Spinal cord (tissue), 10 donors: Measurements from ENCODE around the gene NUP98. TPM values are rescaled to one million over a fixed set of nuclear protein-coding genes. Genes with fewer than 3 reads are reported as not detected.

Experiments
- DNase-seq, 6 donors: peaks; one replicate each; pipeline versions ENCODE4 v3.0.0 to v3.0.0-alpha.2; 2013 to 2015; ENCODE audit warnings: low spot score in 6 of 6, low read depth in 4 of 6
- H3K27ac ChIP-seq: one replicate; pipeline ENCODE4 v1.5.1; 2013; ENCODE audit warnings: low read depth, low read length, control low read depth
- H3K27me3 ChIP-seq: one replicate; pipeline ENCODE4 v1.6.1; 2013; ENCODE audit warnings: low read length; ENCODE audit not compliant: control insufficient read depth, insufficient read depth
- H3K36me3 ChIP-seq: one replicate; pipeline ENCODE4 v1.6.1; 2013; ENCODE audit warnings: low read length; ENCODE audit not compliant: control insufficient read depth, insufficient read depth
- H3K4me1 ChIP-seq: one replicate; pipeline ENCODE4 v1.6.1; 2013; ENCODE audit warnings: low read length; ENCODE audit not compliant: control insufficient read depth, insufficient read depth
- H3K4me3 ChIP-seq: one replicate; pipeline ENCODE4 v1.5.1; 2013; ENCODE audit warnings: low read depth, low read length, control low read depth
- H3K9me3 ChIP-seq: one replicate; pipeline ENCODE4 v1.6.1; 2013; ENCODE audit warnings: low read length; ENCODE audit not compliant: control insufficient read depth, insufficient read depth
- WGBS: methylation state at CpG from one replicate; pipeline ENCODE4 v1.1.5; 2013; ENCODE audit warnings: missing lambda C conversion rate; ENCODE audit not compliant: insufficient coverage; 5-methylcytosine and 5-hydroxymethylcytosine counted together
- polyA plus RNA-seq, 2 donors: library from polyadenylated mRNA; unstranded; fragments of 120-200 nt; gene quantifications; one replicate each; pipeline ENCODE4 v1.2.1, GENCODE V29; 2013; ENCODE audit not compliant: insufficient read length in 2 of 2
- total RNA-seq, 2 donors: library from RNA; depleted of rRNA in 1 of 2; stranded (reverse); fragments of 120-200 nt in 1 of 2; fragments of >200 nt in 1 of 2; gene quantifications; one replicate each; pipeline versions ENCODE4 v1.2.3 to v1.2.4, GENCODE V29; 2013 to 2014
- donor health status: healthy.

NUP98 gene
- total and polyA plus RNA-seq, 4 donors: 36.0 to 72.7 (median 52.1) TPM

DNA sequence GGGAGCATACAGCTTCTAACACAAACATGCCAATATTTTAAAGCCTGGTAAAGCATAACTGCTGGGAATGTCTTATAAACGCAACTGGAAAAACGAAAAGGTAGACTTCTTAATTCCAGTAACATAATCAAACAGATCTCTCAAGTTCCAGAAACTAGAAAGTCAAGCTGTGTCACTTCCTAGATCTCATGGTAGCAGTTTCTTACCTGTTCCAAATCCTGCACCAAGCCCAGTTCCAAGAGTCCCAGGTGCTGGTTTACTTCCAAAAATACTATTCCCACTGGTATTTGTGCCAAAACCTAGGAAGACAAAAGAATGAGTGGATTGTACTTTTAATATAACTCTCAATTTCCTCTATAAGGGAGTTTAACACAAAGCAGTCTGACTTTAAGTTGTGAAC lies 44.2 kb downstream of the NUP98 start:
- Histone ChIP-seq H3K9me3 (no peaks in the 10 kb centered on the region), H3K36me3 (peaks cover 49% of the 10 kb centered on the region), H3K27me3 (no peaks in the 10 kb centered on the region), H3K27ac (no peak overlapping the region), H3K4me1 (no peaks in the 10 kb centered on the region), H3K4me3 (no peak overlapping the region)
- DNase-seq: no peak
- 95% methylated on average over 2 of the region's 2 CpGs for whole genome bisulfite sequencing

DNA sequence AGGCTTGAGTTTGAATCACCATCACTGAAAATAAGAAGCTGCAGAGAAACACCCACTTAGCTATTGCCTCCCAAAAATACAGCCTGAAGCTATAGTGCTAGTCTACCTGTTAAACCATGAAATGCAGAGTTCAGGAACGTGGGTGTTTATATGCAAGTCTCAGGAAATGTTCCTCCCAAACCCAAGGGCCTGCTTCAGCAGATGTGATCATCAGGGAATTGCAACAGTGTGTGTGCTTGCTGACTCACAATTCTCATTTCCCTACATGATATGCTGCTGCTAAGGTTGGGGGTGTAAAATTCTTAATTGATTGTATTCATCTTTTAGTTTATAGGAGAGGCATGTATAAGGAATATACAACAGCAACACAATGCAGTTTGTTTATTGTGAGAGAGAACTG lies 49.6 kb downstream of the NUP98 start:
- no peak overlapping the region for H3K27ac ChIP-seq
- H3K27me3 ChIP-seq: no peaks in the 10 kb centered on the region
- no peaks in the 10 kb centered on the region for H3K9me3 ChIP-seq
- no peak for DNase-seq
- no peaks in the 10 kb centered on the region for H3K4me1 ChIP-seq
- peaks cover 43% of the 10 kb centered on the region for H3K36me3 ChIP-seq
- no peak overlapping the region for H3K4me3 ChIP-seq
- no CpG with 5 or more reads among the region's 1 CpG for WGBS

DNA sequence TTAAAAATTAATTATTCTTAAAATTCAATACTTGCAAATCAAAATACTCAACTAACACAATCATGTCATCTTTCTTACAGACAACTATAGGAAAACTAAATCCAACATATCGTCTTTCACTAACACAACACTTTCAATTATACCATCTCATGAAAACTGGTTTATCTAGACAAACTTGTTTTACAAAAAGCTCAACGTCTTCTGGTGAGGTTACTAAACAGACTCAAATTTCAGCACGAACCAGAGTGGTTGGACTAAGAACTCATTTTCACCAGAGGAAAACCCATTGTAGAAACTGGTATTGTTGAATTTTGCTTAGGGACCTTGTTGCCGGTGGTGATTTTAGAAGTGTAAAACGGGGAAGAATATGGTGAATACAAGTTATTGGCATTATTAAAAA lies 52.2 kb downstream of the NUP98 start:
- Histone ChIP-seq H3K27ac (no peak overlapping the region), H3K4me3 (no peak overlapping the region), H3K4me1 (no peaks in the 10 kb centered on the region), H3K27me3 (no peaks in the 10 kb centered on the region), H3K36me3 (peaks cover 28% of the 10 kb centered on the region), H3K9me3 (no peaks in the 10 kb centered on the region)
- no peak for DNase-seq
- 100% methylated on average over 1 of the region's 5 CpGs for WGBS

GRCh38 chr11:3738723-3739122 lies 58.6 kb downstream of the NUP98 start:
- no peak for DNase-seq
- H3K27ac ChIP-seq: no peak overlapping the region
- H3K4me1 ChIP-seq: no peaks in the 10 kb centered on the region
- no peaks in the 10 kb centered on the region for H3K27me3 ChIP-seq
- H3K9me3 ChIP-seq: no peaks in the 10 kb centered on the region
- peaks cover 45% of the 10 kb centered on the region for H3K36me3 ChIP-seq
- WGBS: no CpG with 5 or more reads among the region's 1 CpG
- H3K4me3 ChIP-seq: no peak overlapping the region

DNA sequence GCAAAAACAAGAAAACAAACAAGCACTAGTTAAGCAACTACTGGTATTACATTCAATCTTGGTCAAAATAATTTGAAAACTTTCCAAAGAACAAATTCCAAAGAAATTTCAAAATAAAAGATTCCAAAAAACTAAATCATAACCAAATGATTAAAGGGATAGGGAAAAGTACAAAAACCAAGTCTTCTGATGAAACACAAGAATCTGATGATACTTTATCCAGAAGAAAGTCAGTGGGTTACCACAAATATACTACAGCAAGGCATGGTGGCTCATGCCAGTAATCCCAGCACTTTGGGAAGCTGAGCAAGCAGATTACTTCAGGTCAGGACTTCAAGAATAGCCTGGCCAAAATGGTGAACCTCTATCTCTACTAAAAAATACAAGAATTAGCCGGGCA lies 59.1 kb downstream of the NUP98 start:
- Histone ChIP-seq H3K9me3 (no peaks in the 10 kb centered on the region), H3K27ac (no peak overlapping the region), H3K4me3 (no peak overlapping the region), H3K27me3 (no peaks in the 10 kb centered on the region), H3K4me1 (no peaks in the 10 kb centered on the region), H3K36me3 (peaks cover 43% of the 10 kb centered on the region)
- WGBS: 100% methylated on average over 1 of the region's 1 CpG
- no peak for DNase-seq

DNA sequence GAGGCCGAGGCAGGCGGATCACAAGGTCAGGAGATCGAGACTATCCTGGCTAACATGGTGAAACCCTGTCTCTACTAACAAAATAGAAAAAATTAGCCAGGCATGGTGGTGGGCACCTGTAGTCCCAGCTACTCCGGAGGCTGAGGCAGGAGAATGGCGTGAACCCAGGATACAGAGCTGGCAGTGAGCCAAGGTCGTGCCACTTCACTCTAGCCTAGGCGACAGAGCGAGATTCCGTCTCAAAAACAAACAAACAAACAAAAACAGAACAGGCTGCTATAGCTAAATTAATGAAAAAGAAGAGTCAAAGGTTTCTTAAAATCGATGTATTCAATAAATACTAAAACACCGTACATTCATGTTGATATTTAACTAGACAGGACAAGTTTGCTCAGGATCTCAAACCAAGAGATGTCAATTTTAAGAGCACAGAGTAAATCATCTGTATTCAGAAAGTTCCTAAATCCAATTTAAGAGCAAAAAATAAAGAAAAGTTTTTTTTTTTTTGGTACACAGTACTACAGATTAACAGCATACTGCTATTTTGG lies 59.9 kb downstream of the NUP98 start:
- no peak overlapping the region for H3K4me3 ChIP-seq
- peaks cover 39% of the 10 kb centered on the region for H3K36me3 ChIP-seq
- H3K4me1 ChIP-seq: no peaks in the 10 kb centered on the region
- no peak for DNase-seq
- H3K27ac ChIP-seq: no peak overlapping the region
- no peaks in the 10 kb centered on the region for H3K9me3 ChIP-seq
- no peaks in the 10 kb centered on the region for H3K27me3 ChIP-seq
- WGBS: 100% methylated on average over 3 of the region's 11 CpGs

- H3K27me3 ChIP-seq: no peaks in the 10 kb centered on the region
- H3K4me1 ChIP-seq: no peaks in the 10 kb centered on the region
- H3K36me3 ChIP-seq: peaks cover 42% of the 10 kb centered on the region
- H3K27ac ChIP-seq: no peak overlapping the region
- no peak overlapping the region for H3K4me3 ChIP-seq
- no peaks in the 10 kb centered on the region for H3K9me3 ChIP-seq
- no peak for DNase-seq
These were observed 60.5 kb downstream of the NUP98 start for GRCh38 chr11:3736816-3737215.

DNA sequence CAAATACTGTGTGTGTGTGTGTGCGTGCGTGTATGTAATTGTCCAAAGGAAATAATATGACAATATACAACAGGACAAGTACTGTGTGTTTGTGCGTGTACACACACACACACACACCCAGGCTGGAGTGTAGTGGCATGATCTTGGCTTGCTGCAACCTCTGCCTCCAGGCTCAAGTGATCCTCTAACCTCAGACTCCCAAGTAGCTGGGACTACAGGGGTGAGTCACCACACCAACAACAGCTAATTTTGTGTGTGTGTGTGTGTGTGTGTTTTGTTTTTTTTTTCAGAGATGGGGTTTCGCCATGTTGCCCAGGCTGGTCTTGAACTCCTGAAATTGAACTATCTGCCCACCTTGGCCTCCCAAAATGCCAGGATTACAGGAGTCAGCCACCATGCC lies 61.5 kb downstream of the NUP98 start:
- no CpG with 5 or more reads among the region's 4 CpGs for WGBS
- Histone ChIP-seq H3K27ac (no peak overlapping the region), H3K4me3 (no peak overlapping the region), H3K36me3 (peaks cover 43% of the 10 kb centered on the region), H3K27me3 (no peaks in the 10 kb centered on the region), H3K4me1 (no peaks in the 10 kb centered on the region), H3K9me3 (no peaks in the 10 kb centered on the region)
- DNase-seq: no peak

- DNase-seq: no peak
- no peaks in the 10 kb centered on the region for H3K27me3 ChIP-seq
- no peaks in the 10 kb centered on the region for H3K9me3 ChIP-seq
- 82% methylated on average over 4 of the region's 8 CpGs for WGBS
- H3K4me3 ChIP-seq: no peak overlapping the region
- peaks cover 51% of the 10 kb centered on the region for H3K36me3 ChIP-seq
- H3K4me1 ChIP-seq: no peaks in the 10 kb centered on the region
- H3K27ac ChIP-seq: no peak overlapping the region
These were observed 64.5 kb downstream of the NUP98 start for GRCh38 chr11:3732671-3733436.

DNA sequence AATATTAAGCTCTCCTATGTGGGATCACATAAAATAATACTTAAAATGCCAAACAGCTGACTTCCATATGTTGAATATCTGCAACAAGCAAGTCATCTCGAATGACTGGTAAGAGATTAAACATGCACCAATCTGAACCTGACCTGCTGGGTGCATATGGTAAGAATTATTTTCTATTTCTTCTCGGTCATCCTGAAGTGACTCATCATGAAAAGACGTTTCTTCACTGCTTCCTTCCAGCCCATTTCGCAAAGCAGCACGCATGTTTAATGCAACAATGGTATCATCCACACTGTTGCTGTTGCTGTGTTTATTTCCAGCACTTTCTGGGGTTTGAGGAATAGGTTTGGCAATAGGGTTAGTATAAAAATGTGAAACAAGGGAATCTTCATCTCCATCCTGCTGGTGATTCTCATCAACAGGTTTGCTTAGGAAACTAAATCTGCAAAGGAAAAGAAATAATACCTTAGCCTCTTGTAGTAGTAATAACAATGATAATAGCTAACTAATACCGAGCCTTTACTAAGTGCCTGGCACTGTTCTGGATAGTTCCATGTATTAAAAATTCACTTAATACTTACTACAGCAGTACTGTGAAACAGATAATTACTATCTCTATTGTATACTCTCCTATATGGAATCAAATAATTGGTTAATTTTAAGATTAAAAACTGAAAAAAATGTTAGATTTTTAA lies 74.2 kb downstream of the NUP98 start:
- no peak for DNase-seq
- no peaks in the 10 kb centered on the region for H3K4me1 ChIP-seq
- no peaks in the 10 kb centered on the region for H3K27me3 ChIP-seq
- H3K9me3 ChIP-seq: no peaks in the 10 kb centered on the region
- no peak overlapping the region for H3K4me3 ChIP-seq
- H3K27ac ChIP-seq: no peak overlapping the region
- 83% methylated on average over 1 of the region's 6 CpGs for WGBS
- peaks cover 47% of the 10 kb centered on the region for H3K36me3 ChIP-seq
